Fibroblast of skin of back (primary cell): Measurements from ENCODE around the gene SMIM30. TPM values are rescaled to one million over a fixed set of nuclear protein-coding genes. Genes with fewer than 3 reads are reported as not detected.
"Not testable (repeated sequence)": the region's sequence is repeated elsewhere in the genome, so short reads cannot be mapped to it uniquely, and the experiment has no call there.

Experiments used
- DNase-seq: peaks from one replicate; pipeline ENCODE4 v3.0.0-alpha.2; 2013
- polyA plus RNA-seq, 2 experiments: library from polyadenylated mRNA; unstranded; fragments of 120-200 nt; gene quantifications; one replicate each; pipeline ENCODE4 v1.2.1, GENCODE V29; 2013; ENCODE audit not compliant: insufficient read length in 2 of 2

SMIM30 gene
- polyA plus RNA-seq (2013, experiment 1 of 2; ENCODE audit: insufficient read length) = 32.1 TPM
- 33.2 TPM for polyA plus RNA-seq (2013, experiment 2 of 2; ENCODE audit: insufficient read length)

DNA sequence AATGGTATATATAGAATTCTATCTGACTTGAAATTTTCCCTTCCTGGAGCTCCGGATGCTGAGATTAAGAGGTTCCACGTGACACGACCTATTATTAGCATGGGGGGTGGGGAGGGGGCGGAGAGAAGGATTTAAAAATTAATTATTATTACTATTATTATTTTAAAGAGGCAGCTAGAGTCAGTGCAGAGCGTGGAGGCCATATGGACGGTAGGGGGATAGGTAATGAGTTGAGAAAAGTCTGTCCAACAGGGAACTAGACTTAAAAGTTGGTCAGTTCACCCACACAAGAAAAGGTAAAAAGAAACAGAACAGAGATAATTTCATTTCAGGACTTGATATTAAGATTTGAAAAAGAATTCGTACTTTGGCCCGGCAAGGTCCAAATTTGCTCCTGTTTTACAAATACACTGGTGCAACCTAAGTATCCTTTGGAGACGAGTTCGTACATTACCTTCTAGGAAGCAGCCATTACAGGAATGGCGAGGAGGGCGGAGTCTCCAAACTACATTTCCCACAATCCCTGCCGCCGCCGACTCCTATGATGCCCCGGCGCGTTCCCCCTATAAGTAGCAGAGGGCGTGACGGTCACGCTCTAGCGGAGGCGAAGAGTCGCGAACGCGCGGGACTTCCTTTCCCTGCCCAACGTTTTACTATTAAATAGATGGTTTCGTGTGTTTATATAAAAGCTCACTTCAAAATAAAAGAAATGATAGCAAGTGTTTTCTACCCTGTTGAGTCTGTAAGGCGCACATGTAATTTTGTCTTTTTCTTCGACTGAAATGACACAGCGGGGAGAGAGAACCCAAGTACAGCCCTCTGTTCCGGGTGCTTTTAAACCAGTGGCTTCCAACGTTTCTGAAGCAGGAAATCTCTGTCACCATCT is at the start of gene SMIM30:
Gene SMIM30 (minus strand): TSS at position 481 of the 886 bp plus-strand sequence. CDS start 976 bp downstream, outside the sequence.
- DNase-seq = peak; percentile 89

DNA sequence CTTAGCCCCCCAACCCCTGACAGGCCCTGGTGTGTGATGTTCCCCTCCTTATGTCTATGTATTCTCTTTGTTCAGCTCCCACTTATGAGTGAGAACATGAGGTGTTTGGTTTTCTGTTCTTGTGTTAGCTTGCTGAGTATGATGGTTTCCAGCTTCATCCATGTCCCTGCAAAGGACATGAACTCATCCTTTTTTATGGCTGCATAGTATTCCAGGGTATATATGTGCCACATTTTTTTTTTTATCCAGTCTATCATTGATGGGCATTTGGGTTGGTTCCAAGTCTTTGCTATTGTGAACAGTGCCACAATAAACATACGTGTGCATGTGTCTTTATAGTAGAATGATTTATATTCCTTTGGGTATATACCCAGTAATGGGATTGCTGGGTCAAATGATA is 47.8 kb upstream of the SMIM30 start:
- DNase-seq = not testable (repeated sequence)

- DNase-seq = no peak
Measured at GRCh38 chr7:113161050-113161449, 42.7 kb upstream of the SMIM30 start.

- peak; percentile 37 for DNase-seq
Measured at GRCh38 chr7:113159746-113160339, 41.5 kb upstream of the SMIM30 start.

DNA sequence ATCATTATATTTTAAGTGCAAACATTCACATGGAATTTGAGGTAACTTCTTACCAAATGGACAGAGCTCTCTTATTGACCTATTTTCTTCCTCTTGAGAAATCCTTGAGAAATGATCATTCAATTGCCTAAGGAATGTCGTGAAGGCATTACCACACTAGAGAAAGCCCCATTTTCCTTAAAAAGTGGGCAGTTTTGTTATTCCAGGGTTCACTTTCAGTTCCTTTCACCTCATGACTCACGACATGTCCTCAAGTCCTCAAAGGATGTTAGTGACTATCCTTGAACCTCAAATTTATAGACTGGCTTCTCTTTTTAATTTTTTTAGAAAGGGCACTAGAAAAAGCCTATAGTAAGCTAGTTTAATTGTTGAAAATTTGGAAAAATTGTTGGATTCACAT is 40.4 kb upstream of the SMIM30 start:
- no peak for DNase-seq

GRCh38 chr7:113154117-113154516 is 35.8 kb upstream of the SMIM30 start:
- DNase-seq = no peak

DNA sequence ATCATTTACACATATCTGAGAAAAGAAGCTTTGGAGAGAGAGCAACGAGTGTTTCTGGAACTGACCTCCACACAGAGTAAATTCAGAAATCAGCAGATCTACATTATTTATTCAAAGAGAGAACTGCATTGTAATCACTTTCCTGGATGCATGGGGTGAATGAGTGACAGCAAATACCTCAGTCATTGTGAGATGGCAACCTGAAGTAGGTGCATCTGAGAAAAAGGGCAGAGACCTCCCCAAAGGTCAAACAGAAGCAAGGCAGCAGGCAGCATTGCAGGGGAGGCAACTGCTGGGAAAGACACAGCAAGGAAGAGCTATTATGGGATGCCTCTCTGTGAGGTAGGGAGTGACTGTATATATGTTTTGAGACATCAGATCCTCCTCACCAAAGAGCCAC is 26.5 kb upstream of the SMIM30 start:
- DNase-seq = no peak

DNA sequence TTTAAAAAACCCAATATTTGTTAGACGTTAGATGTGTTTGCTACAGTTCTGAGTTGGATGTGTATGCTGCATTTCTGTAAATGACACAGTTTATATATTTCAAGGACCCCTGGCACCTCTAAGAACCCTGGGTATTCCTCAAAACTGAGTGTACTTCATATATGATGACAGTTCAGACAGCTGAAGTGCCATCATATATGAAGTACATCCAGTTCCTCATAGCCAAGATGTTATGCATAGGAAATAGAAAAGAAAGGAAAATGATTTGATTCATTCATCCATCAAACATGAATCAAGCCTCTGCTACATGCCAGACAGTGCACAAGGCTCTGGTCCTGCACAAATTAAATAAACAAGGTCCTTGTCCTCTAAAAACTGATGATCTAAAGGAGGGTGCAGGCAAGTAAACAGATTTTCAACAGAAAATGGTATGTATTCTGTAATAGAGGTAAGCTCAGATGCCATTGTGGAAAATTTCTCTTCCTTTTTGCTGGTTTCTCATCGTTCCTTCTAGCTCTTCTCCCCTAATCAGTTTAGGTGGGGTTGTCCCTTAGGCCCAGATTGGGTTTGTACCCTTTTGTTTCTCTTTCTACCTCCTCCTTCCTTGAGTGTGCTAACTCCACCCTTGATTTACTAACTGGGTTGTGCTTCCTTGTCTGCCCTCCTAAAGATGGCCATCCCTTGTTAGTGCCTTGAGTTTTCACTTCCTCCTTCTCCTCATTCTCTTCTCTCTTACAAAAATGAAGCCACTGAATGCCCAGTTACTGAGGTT is 25.3 kb upstream of the SMIM30 start:
- no peak for DNase-seq

GRCh38 chr7:113142385-113143119 is 24.2 kb upstream of the SMIM30 start:
- DNase-seq = no peak

- DNase-seq = no peak
Measured at GRCh38 chr7:113141803-113142202, 23.4 kb upstream of the SMIM30 start.

DNA sequence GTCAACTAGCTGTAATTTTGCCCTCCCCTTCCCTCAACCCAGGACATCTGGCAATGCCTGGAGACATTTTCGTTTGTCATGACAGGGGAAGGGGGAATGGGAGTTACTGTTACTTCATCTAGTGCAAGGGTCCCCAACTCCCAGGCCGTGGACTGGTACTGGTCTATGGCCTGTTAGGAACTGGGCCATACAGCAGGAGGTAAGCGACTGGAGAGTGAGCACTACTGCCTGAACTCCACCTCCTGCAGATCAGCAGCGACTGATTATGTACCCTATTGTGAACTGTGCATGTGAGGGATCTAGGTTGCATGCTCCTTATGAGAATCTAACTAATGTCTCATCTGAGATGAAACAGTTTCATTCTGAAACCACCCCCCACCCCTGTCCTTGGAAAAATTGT is 22.6 kb upstream of the SMIM30 start:
- DNase-seq = no peak

- DNase-seq = no peak
Measured at GRCh38 chr7:113137241-113137640, 18.9 kb upstream of the SMIM30 start.

- no peak for DNase-seq
Measured at GRCh38 chr7:113134025-113134424, 15.7 kb upstream of the SMIM30 start.

DNA sequence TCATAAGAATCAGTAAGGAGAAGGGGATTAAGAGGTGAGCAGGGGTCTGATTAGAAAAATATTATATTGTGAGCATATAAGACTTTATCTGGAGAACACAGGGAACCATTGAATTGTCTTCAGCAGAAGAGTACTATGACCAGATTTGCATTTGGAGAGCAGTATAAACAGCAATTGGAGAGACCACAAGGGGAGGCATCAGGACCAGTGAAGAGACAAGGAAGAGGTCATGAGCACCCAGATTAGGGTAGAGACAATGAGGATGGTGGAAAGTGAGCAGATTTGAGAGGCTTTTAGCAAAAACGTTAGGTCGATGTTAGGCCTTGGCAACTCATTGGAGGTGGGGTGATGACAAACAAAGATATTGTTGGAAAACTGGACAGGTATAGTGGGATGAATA is 13.0 kb upstream of the SMIM30 start:
- no peak for DNase-seq

GRCh38 chr7:113128031-113128430 is 9.7 kb upstream of the SMIM30 start:
- DNase-seq = no peak

GRCh38 chr7:113125728-113126127 is 7.4 kb upstream of the SMIM30 start:
- no peak for DNase-seq

DNA sequence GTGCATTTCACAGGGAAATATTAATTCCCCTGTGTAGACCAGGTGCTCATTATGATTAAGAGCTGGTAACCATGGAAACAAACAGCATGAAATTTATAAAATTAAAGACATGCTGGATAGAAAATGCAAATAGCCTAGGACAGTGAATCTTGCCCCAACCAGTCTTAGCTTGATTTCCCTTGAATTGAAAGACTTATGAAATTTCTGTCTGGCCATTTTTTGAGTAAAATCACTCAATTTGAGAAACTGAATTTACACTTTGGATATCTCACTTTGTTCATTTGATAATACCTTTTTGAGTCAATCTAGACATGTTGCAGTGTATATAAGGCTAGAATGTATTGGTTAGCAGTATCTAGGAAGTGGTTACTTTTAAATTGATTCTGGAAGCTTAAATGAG is 4.4 kb upstream of the SMIM30 start:
- DNase-seq = no peak

- no peak for DNase-seq
Measured at GRCh38 chr7:113120647-113121046, 2.3 kb upstream of the SMIM30 start.

DNA sequence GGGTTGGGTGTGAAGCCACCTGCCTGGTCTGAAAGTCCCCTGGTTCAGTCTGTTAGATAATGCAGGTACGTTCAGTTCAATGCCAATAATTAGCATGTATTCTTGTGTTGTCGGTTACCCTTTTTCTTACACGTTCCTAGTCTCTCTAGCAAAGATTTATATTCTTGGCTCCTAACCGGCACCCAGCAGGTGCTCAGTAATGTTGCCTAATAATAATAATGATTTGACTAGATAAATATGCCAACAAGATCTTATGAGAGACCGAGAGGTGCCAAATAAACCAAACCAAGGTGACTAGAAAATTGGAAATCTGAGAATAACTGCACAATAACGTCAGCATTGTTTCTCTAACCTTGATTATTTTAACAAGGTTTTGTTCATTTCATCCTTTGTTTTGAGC is 1.1 kb upstream of the SMIM30 start:
- DNase-seq = no peak

DNA sequence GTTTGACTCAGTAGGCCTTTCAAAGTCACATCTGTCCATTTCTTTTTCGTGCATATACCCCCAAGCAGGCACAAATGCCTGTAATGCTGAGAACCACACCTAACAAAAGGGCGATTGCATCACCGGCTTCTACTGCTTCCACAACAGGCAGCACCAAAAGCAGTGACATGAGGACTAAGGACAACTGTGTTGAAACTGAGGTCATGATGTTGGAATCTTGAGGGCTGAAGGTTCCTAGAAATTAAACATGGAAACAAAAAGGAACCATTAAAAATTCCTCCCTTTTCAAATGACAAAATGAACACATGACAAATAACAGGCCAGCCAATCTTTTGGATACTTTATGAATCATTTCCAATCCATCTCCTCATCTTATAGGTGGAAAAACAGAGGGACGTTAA is 980 bp downstream of the SMIM30 start:
- DNase-seq = peak; percentile 5

GRCh38 chr7:113113912-113114311 is 4.4 kb downstream of the SMIM30 start:
- DNase-seq = no peak

- DNase-seq = no peak
Measured at GRCh38 chr7:113109718-113110117, 8.6 kb downstream of the SMIM30 start.
